BLaER1 treated with 17β-estradiol and CSF1 and Interleukin-3, amounts not matched to agents 10 nM and 100 nM (cell line): ENCODE results near the gene KIRREL3.

Experiments
- H3K27ac ChIP-seq, 11 experiments: shearing (Covaris generic); formaldehyde crosslinking; 2 replicates each; pipeline ENCODE4 v1.8.1; 2022
- H3K27me3 ChIP-seq, 11 experiments: shearing (Covaris generic); formaldehyde crosslinking; 2 replicates each; pipeline ENCODE4 v1.8.1; 2022
- H3K36me3 ChIP-seq, 11 experiments: shearing (Covaris generic); formaldehyde crosslinking; 2 replicates each; pipeline ENCODE4 v1.8.1; 2022
- H3K4me1 ChIP-seq, 10 experiments: shearing (Covaris generic); formaldehyde crosslinking; 2 replicates each; pipeline ENCODE4 v1.8.1; 2022
- H3K4me2 ChIP-seq, 11 experiments: shearing (Covaris generic); formaldehyde crosslinking; 2 replicates each; pipeline ENCODE4 v1.8.1; 2022
- H3K4me3 ChIP-seq, 10 experiments: shearing (Covaris generic); formaldehyde crosslinking; 2 replicates each; pipeline ENCODE4 v1.8.1; 2022
- H3K9ac ChIP-seq, 11 experiments: shearing (Covaris generic); formaldehyde crosslinking; 2 replicates each; pipeline ENCODE4 v1.8.1; 2022
- H3K9me3 ChIP-seq, 11 experiments: shearing (Covaris generic); formaldehyde crosslinking; replicated peaks in 1 of 11; 2 replicates each; pipeline ENCODE4 v1.8.1; 2022
- H4K20me1 ChIP-seq, 11 experiments: shearing (Covaris generic); formaldehyde crosslinking; 2 replicates each; pipeline ENCODE4 v1.8.1; 2022
- Cebpa-rat ChIP-seq, 11 experiments: shearing (Covaris generic); IDR thresholded peaks; 2 replicates each; pipeline ENCODE4 v1.8.1; 2022

Gene KIRREL3

DNA sequence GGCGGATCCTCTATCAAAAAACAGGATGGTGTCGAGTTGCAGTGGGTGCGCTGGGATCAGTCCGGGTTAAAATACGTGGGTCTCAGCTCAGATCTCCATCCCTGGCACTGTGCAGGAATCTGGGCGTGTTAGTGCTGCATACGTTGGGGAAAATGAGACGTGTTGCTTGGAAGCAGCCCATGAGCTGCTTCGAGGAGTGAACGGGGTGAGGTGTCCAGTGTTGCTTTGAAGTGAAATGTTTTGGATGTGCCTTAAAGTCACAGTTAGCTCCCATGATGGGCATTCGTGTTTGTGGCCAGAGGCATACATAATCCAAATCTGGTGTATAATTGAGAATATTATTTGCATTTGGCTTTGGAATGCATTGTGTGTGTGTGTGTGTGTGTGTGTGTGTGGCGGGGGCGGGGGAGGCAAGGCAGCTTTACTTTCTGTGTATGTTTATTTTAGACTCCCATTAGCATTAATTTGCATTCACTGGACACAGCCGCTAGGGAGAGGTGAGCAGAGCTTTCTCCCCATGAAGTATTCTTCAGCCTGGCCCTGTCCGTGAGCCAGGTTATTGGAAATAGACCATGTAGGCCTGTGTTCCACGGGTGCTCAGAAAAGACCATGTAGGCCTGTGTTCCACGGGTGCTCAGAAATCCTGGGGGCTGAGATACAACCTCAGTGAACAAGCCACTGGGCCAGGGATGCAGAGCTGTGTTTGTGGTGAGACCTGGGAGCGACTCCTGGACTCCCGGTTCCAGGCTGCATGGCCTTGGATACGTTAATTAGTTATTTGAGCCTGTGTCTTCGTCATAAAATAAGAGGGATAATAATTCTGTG is 510.5 kb downstream of the KIRREL3 start:
- Histone ChIP-seq H3K36me3 (no peaks in the 10 kb centered on the region), H3K4me2 (no peak overlapping the region), H4K20me1 (no peaks in the 10 kb centered on the region; a peak in 2 of 22 replicates), H3K4me3 (no peak overlapping the region), H3K9ac (no peak overlapping the region), H3K27ac (no peak overlapping the region), H3K27me3 (no peaks in the 10 kb centered on the region), H3K4me1 (peaks cover 14 to 41% (median 32%) of the 10 kb centered on the region in 10 experiments; a peak in 19 of 20 replicates), H3K9me3 (no peaks in the 10 kb centered on the region)
- TF ChIP-seq Cebpa-rat (IDR thresholded peaks at IDR 0.05) = no peak

DNA sequence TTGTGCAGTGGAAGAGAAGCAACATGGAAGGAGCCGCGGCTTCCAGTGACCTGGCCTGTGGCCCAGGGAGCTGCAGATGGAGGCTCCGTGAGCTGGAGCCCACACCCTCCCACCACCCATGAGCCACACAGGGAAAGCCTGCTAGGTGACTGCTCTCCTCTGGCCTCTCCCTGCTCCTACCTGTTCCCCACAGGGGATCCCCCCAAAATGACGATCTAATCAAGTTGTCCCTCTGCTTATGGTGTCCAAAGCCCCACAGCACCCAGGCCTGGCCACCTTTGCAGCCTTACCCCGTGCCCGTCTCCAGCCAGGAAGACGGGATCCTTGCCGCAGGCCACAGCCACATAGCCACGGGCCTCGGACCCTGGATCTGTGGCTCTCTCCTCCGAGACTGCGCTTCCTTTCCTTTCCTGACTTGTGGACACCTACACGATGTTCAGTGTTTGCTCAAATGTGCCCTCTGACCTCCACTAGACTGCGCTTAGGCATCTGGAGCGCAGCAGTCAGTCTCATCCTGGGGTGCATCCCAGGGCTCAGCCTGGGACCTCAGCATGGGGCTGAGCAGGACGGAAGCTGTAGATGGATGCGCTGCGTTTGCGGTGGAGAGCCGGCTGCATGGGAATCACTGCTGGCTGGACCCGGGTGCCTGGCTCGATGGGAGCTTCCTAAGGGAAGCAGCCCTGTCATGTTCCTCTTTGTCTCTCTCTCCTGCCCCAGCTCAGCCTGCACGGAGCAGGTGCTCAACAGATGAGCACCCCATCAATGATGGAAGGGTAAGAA is 511.8 kb downstream of the KIRREL3 start:
- Histone ChIP-seq H3K4me2 (no peak overlapping the region), H3K4me3 (no peak overlapping the region), H4K20me1 (no peaks in the 10 kb centered on the region; a peak in 1 of 22 replicates), H3K36me3 (no peaks in the 10 kb centered on the region), H3K4me1 (peaks cover 19 to 54% (median 45%) of the 10 kb centered on the region in 10 experiments), H3K9me3 (no peaks in the 10 kb centered on the region), H3K27ac (no peak overlapping the region), H3K9ac (no peak overlapping the region), H3K27me3 (no peaks in the 10 kb centered on the region)
- no peak for TF ChIP-seq Cebpa-rat (IDR thresholded peaks at IDR 0.05)

DNA sequence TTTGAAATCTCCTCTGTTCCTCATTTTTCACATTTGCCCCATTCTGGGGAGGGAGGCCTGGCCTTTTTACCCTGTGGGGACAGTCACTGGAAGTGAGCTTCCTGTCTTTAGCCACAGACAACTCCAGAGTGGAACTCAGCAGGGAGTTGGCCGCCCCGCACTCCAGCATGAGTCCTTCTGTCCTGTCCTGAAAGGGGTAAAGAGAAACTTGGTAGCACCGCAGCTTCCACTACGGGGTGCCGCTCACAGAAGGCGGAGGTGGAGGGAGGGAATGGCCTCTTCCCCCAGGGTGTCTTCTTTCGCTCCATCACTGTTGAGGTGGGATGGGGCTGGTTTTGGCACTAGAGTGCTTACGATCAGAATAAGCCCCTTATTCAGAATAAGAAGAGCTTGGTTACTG is 512.9 kb downstream of the KIRREL3 start:
- Histone ChIP-seq H3K9me3 (no peaks in the 10 kb centered on the region), H3K27ac (no peak overlapping the region), H3K4me1 (peaks cover 19 to 56% (median 47%) of the 10 kb centered on the region in 10 experiments), H3K4me3 (no peak overlapping the region), H3K27me3 (no peaks in the 10 kb centered on the region), H3K36me3 (no peaks in the 10 kb centered on the region), H3K9ac (no peak overlapping the region), H4K20me1 (no peaks in the 10 kb centered on the region; a peak in 1 of 22 replicates), H3K4me2 (peak overlapping the region in 10 of 11 experiments; percentile 35 to 57 (median 40); a peak in 20 of 22 replicates)
- TF ChIP-seq Cebpa-rat (IDR thresholded peaks at IDR 0.05) = no peak

DNA sequence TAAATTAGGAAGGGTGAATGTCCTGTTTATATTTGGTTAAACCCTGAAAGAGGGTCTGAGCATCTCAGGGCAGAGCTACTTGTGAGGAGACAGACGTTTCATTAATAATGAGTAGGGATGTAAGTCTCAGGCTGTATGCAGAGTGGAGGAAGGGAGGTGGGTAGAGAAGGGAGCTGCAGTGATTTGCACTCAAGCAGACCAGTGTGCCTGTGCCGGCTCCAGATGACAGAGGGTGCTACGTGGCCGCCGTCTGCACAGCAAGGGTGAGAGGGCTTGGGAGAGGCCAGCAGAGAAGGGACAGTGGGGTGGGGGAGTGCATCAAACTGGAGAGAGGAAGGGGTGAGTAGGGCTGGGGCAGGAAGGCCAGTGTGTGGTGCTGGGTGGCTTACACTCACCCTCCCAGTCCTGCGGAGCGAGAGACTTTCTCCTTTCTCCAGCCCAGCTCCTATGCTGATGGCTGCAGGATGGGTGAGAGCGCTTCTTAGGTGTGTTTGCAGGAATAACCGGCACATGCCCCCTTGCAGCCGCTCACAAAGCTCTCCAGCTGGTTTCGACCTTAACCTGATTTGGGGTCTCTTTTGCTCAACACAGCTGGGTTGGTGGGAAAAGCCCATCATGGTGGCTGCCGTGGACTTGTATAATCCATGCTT is 514.5 kb downstream of the KIRREL3 start:
- Histone ChIP-seq H3K36me3 (no peaks in the 10 kb centered on the region), H3K9ac (no peak overlapping the region), H3K27ac (no peak overlapping the region), H3K27me3 (no peaks in the 10 kb centered on the region), H3K4me3 (no peak overlapping the region), H3K4me1 (peaks cover 19 to 51% (median 44%) of the 10 kb centered on the region in 10 experiments), H4K20me1 (no peaks in the 10 kb centered on the region; a peak in 1 of 22 replicates), H3K4me2 (no peak overlapping the region), H3K9me3 (no peaks in the 10 kb centered on the region)
- TF ChIP-seq Cebpa-rat (IDR thresholded peaks at IDR 0.05) = no peak

DNA sequence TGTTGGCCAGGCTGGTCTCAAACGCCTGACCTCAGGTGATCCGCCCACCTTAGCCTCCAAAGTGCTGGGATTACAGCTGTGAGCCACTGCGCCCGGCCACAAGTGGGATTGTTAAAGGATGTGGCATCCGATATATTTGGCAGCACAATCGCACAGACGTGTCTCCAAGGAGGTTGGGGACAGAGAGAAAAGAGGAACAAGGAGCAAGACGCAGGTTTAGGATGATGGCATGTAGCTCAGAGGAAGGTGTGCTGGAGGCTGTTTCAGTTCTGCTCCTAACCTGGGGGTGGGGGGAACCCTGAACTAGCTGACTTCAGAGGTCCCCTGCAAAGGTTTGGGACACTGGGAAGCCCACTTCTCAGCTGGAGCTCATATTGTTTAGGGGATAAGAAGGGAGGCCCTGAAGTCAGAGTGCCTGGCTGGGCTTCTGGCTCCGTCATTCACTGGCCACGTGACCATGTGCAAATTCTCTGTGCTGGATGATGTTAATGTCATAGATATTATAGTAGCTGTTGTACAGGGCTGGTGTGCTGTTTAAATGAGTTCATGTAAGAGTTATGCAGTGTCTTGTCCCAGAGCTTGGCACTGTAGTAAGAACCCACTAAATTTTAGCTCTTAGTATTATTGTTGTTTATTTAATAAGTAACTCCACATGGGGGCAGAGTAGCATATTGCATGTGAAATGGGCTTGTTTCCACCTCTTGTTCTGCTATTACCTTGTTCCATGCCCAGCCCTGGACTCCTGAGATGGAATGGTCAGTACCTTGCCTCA is 515.4 kb downstream of the KIRREL3 start:
- Histone ChIP-seq H3K9ac (peak overlapping the region in 2 of 11 experiments; percentile 0 to 14; a peak in 1 of 22 replicates), H3K27ac (no peak overlapping the region), H3K4me2 (peak overlapping the region; percentile 30 to 81 (median 71); a peak in 21 of 22 replicates), H3K9me3 (no peaks in the 10 kb centered on the region), H3K27me3 (no peaks in the 10 kb centered on the region), H4K20me1 (no peaks in the 10 kb centered on the region), H3K36me3 (no peaks in the 10 kb centered on the region), H3K4me3 (no peak overlapping the region), H3K4me1 (peaks cover 23 to 56% (median 51%) of the 10 kb centered on the region in 10 experiments)
- no peak for TF ChIP-seq Cebpa-rat (IDR thresholded peaks at IDR 0.05)

DNA sequence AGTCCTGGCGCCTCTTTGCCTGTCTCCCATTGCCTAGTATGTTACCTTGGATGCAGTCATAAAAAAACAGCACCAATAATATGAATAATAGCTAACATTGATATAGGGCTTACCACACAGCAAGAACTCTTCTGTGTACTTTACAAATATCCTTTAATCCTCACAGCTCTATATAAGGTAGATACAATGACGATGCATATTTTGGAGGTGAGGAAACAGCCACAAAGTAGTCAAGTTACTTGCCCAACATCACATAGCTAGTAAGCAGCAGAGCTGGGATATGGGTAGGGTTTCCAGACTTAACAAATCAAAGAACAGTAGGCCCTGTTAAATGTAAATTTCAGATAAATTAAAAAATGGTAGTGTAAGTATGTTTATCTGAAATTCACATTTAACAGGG is 516.3 kb downstream of the KIRREL3 start:
- H3K9me3 ChIP-seq = no peaks in the 10 kb centered on the region
- no peak overlapping the region for H3K4me3 ChIP-seq
- no peaks in the 10 kb centered on the region for H4K20me1 ChIP-seq
- H3K9ac ChIP-seq = no peak overlapping the region
- no peaks in the 10 kb centered on the region for H3K36me3 ChIP-seq
- H3K27me3 ChIP-seq = no peaks in the 10 kb centered on the region
- no peak for TF ChIP-seq Cebpa-rat (IDR thresholded peaks at IDR 0.05)
- H3K4me2 ChIP-seq = peak overlapping the region in 9 of 11 experiments; percentile 58 to 81 (median 73); a peak in 15 of 22 replicates
- no peak overlapping the region for H3K27ac ChIP-seq
- peaks cover 28 to 65% (median 60%) of the 10 kb centered on the region in 10 experiments for H3K4me1 ChIP-seq

DNA sequence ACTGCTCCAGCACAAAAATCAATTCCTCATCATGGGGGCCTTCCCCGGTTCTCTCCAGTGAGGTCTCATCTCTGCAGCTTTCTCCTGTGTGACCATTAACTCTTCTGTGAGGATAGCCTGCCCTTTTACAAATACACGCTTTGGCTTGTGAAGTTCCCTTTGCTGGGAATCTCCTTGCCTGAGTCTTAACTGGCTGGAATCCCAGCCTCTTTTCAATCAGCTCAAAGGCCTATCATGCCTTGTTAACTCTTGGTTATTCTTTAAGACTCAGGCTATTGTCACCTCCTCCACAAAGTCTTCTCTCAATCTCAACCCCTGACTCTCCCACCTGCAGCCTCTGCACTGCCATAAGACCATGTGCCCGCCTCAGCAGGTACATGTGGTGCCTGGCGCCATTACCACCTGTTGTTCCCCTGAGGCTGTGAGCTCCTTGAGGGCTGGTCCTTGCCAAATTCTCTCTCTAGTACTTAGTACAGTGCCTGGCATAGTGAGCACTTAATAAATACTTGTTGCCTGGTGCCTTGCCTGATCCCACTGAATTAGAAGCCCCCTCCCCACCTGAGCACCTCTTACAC is 516.9 kb downstream of the KIRREL3 start:
- Histone ChIP-seq H3K4me1 (peaks cover 32 to 71% (median 66%) of the 10 kb centered on the region in 10 experiments), H3K4me3 (no peak overlapping the region), H3K4me2 (peak overlapping the region in 9 of 11 experiments; percentile 58 to 81 (median 73); a peak in 10 of 22 replicates), H3K27me3 (no peaks in the 10 kb centered on the region), H4K20me1 (no peaks in the 10 kb centered on the region), H3K9ac (no peak overlapping the region), H3K9me3 (no peaks in the 10 kb centered on the region), H3K36me3 (no peaks in the 10 kb centered on the region), H3K27ac (no peak overlapping the region)
- TF ChIP-seq Cebpa-rat (IDR thresholded peaks at IDR 0.05) = no peak

DNA sequence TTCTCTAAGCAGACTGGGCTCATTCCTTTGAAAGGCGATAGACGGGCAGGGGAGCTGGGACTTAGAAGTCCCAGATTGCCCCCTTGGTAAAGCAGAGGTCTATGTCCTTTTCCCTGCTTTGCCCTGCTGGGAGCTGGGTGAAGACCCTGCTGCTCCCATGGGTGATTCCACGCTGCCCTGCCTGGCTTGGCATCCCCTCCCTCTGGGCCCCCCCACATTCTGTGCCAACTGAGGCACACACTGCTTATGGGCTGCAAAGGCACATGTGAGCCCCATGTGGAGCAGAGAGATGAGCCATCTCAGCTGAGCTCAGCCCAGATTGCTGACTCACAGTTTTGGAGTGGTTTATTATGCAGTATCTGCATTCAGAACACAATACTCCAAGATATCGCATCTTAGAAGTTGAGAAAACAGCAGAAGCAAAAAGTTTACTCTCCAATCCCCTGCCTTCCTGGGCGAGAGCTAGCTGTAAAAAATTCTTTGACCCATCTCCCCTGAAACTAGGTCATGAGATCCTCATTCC is 517.9 kb downstream of the KIRREL3 start:
- Histone ChIP-seq H3K9ac (no peak overlapping the region), H3K27me3 (no peaks in the 10 kb centered on the region), H3K27ac (no peak overlapping the region), H3K4me1 (peaks cover 38 to 78% (median 73%) of the 10 kb centered on the region in 10 experiments), H3K36me3 (no peaks in the 10 kb centered on the region), H3K4me3 (no peak overlapping the region), H3K4me2 (no peak overlapping the region), H3K9me3 (no peaks in the 10 kb centered on the region), H4K20me1 (no peaks in the 10 kb centered on the region)
- TF ChIP-seq Cebpa-rat (IDR thresholded peaks at IDR 0.05) = no peak
